Caco-2 (cell line): ENCODE data around the gene THTPA. TPM values are rescaled to one million over a fixed set of nuclear protein-coding genes. Genes with fewer than 3 reads are reported as not detected.

Experiments used
- BruUV-seq: library from RNA; stranded (reverse); fragments of 400-500 nt; replicated peaks from 2 replicates; lab custom pipeline; 2021; lab: Mats Ljungman, UMichigan
- CTCF ChIA-PET: fragments of 300-600 bp; sonication (Branson Sonifier 250); formaldehyde crosslinking; loops from one replicate; lab custom pipeline; 2022; ENCODE audit warnings: antibody characterized with exemption; lab: Charles Lee
- POLR2A ChIA-PET: fragments of 300-600 bp; sonication (Branson Sonifier 250); formaldehyde crosslinking; loops from one replicate; lab custom pipeline; 2022; ENCODE audit warnings: antibody characterized with exemption; lab: Charles Lee
- DNase-seq, 2 experiments: peaks; one replicate each; pipeline versions ENCODE4 v3.0.0 to v3.0.0-alpha.2; 2020 to 2022
- H3K27me3 ChIP-seq: replicated peaks from 2 replicates; pipeline ENCODE4 v1.6.0; 2011; ENCODE audit warnings: low read length; ENCODE audit not compliant: control insufficient read depth, insufficient read depth
- H3K36me3 ChIP-seq: 2 replicates; pipeline ENCODE4 v1.5.1; 2011; ENCODE audit warnings: low read length; ENCODE audit not compliant: control insufficient read depth, insufficient read depth
- H3K4me1 ChIP-seq: fragments of 250-450 bp; sonication (Bioruptor Pico); 2 replicates; pipeline ENCODE4 v1.5.1; 2020; ENCODE audit warnings: mild to moderate bottlenecking
- H3K4me3 ChIP-seq: 2 replicates; pipeline ENCODE4 v1.5.1; 2011; ENCODE audit warnings: low read depth, mild to moderate bottlenecking, control low read depth, low read length
- H3K9me3 ChIP-seq: fragments of 250-450 bp; sonication (Bioruptor Pico); 2 replicates; pipeline ENCODE4 v1.5.1; 2020; ENCODE audit warnings: mild to moderate bottlenecking, moderate library complexity
- H3K27ac Mint-ChIP-seq: one replicate; pipeline ENCODE4 v1.8.0; 2022; ENCODE audit warnings: mixed read lengths; ENCODE audit not compliant: unreplicated experiment
- H3K27me3 Mint-ChIP-seq: one replicate; pipeline ENCODE4 v1.8.0; 2022; ENCODE audit warnings: mixed read lengths; ENCODE audit not compliant: insufficient read depth, unreplicated experiment
- H3K36me3 Mint-ChIP-seq: one replicate; pipeline ENCODE4 v1.8.0; 2022; ENCODE audit warnings: mild to moderate bottlenecking, mixed read lengths; ENCODE audit not compliant: insufficient read depth, unreplicated experiment
- H3K4me1 Mint-ChIP-seq: one replicate; pipeline ENCODE4 v1.8.0; 2022; ENCODE audit warnings: low read depth, mixed read lengths; ENCODE audit not compliant: unreplicated experiment
- H3K4me3 Mint-ChIP-seq: one replicate; pipeline ENCODE4 v1.8.0; 2022; ENCODE audit warnings: mild to moderate bottlenecking, moderate library complexity, mixed read lengths; ENCODE audit not compliant: unreplicated experiment
- H3K9me3 Mint-ChIP-seq: one replicate; pipeline ENCODE4 v1.8.0; 2022; ENCODE audit warnings: mixed read lengths; ENCODE audit not compliant: unreplicated experiment
- CTCF ChIP-seq, 2 experiments: fragments of 200-600 bp in 1 of 2; IDR thresholded peaks; 1 replicate in 1 of 2; 2 replicates in 1 of 2; pipeline versions ENCODE4 v1.5.1 to v1.8.0; 2011 to 2022; ENCODE audit warnings: antibody characterized with exemption in 1 of 2, control low read depth in 1 of 2, inconsistent platforms in 1 of 2, low read depth in 1 of 2, low read length in 1 of 2, mild to moderate bottlenecking in 1 of 2, moderate library complexity in 1 of 2; ENCODE audit not compliant: insufficient read depth in 1 of 2, severe bottlenecking in 1 of 2, unreplicated experiment in 1 of 2
- intact Hi-C: fragments of 100-400 bp; cut with micrococcal nuclease; formaldehyde crosslinking; loops from one replicate; pipeline ENCODE4 v1.10.0; 2022; ENCODE audit not compliant: unreplicated experiment
- total RNA-seq: library from RNA; stranded (reverse); gene quantifications from 2 replicates; pipeline ENCODE4 v1.2.3, GENCODE V29; 2022

The THTPA gene
- total RNA-seq, 1 experiment from 2014 or later = 9.3 TPM

GRCh38 chr14:23601424-23601823 lies 45.4 kb downstream of the THTPA start:
- no TSS peak for BruUV-seq
- peaks cover 3% of the 10 kb centered on the region; the same call in 1 of the 2 replicates for H3K4me1 ChIP-seq
- no peak for TF ChIP-seq CTCF (IDR thresholded peaks at IDR 0.05; ENCODE audit: insufficient read depth in 1 of 2, low read depth in 1 of 2, low read length in 1 of 2, severe bottlenecking in 1 of 2, unreplicated experiment in 1 of 2)
- H3K27ac Mint-ChIP-seq = no peak overlapping the region
- POLR2A ChIA-PET = no interaction called here
- DNase-seq = no peak
- no peaks in the 10 kb centered on the region for H3K27me3 Mint-ChIP-seq
- no peaks in the 10 kb centered on the region for H3K9me3 ChIP-seq
- intact Hi-C loops = no loop called here
- no peak overlapping the region for H3K4me3 ChIP-seq
- no peaks in the 10 kb centered on the region for H3K27me3 ChIP-seq
- no peaks in the 10 kb centered on the region for H3K9me3 Mint-ChIP-seq
- no peaks in the 10 kb centered on the region for H3K36me3 Mint-ChIP-seq
- H3K36me3 ChIP-seq = no peaks in the 10 kb centered on the region
- no peak overlapping the region for H3K4me3 Mint-ChIP-seq
- CTCF ChIA-PET = no interaction called here
- no peaks in the 10 kb centered on the region for H3K4me1 Mint-ChIP-seq

GRCh38 chr14:23601845-23602180 lies 45.7 kb downstream of the THTPA start:
- Mint-ChIP-seq H3K27ac (no peak overlapping the region), H3K27me3 (no peaks in the 10 kb centered on the region), H3K4me3 (no peak overlapping the region), H3K36me3 (no peaks in the 10 kb centered on the region), H3K9me3 (no peaks in the 10 kb centered on the region), H3K4me1 (no peaks in the 10 kb centered on the region)
- BruUV-seq = no TSS peak
- Histone ChIP-seq H3K9me3 (no peaks in the 10 kb centered on the region), H3K27me3 (no peaks in the 10 kb centered on the region), H3K4me3 (no peak overlapping the region), H3K4me1 (peaks cover 3% of the 10 kb centered on the region; the same call in 1 of the 2 replicates), H3K36me3 (no peaks in the 10 kb centered on the region)
- TF ChIP-seq CTCF (IDR thresholded peaks at IDR 0.05; ENCODE audit: insufficient read depth in 1 of 2, low read depth in 1 of 2, low read length in 1 of 2, severe bottlenecking in 1 of 2, unreplicated experiment in 1 of 2) = no peak
- ChIA-PET CTCF (no interaction called here), POLR2A (no interaction called here)
- DNase-seq = no peak
- intact Hi-C loops = no loop called here

GRCh38 chr14:23602181-23603095 lies 46.4 kb downstream of the THTPA start:
- no peaks in the 10 kb centered on the region for H3K27me3 ChIP-seq
- H3K4me3 ChIP-seq = no peak overlapping the region
- H3K27me3 Mint-ChIP-seq = no peaks in the 10 kb centered on the region
- intact Hi-C loops = no loop called here
- DNase-seq = no peak
- no peak for TF ChIP-seq CTCF (IDR thresholded peaks at IDR 0.05; ENCODE audit: insufficient read depth in 1 of 2, low read depth in 1 of 2, low read length in 1 of 2, severe bottlenecking in 1 of 2, unreplicated experiment in 1 of 2)
- POLR2A ChIA-PET = no interaction called here
- H3K36me3 Mint-ChIP-seq = no peaks in the 10 kb centered on the region
- no peaks in the 10 kb centered on the region for H3K4me1 Mint-ChIP-seq
- H3K36me3 ChIP-seq = no peaks in the 10 kb centered on the region
- H3K4me3 Mint-ChIP-seq = no peak overlapping the region
- CTCF ChIA-PET = interaction anchor here (1.0 kb wide), 1 partner anchor 14 kb away, joined by 3 read pairs; no protein-coding TSS in a partner anchor
- H3K27ac Mint-ChIP-seq = no peak overlapping the region
- BruUV-seq = no TSS peak
- H3K9me3 ChIP-seq = no peaks in the 10 kb centered on the region
- H3K4me1 ChIP-seq = peaks cover 3% of the 10 kb centered on the region; the same call in 1 of the 2 replicates
- H3K9me3 Mint-ChIP-seq = no peaks in the 10 kb centered on the region
